GM12878 (cell line): Measurements from ENCODE around the gene DNAJC13. TPM values are rescaled to one million over a fixed set of nuclear protein-coding genes. Genes with fewer than 3 reads are reported as not detected.

Experiments
- ATAC-seq: fragments of 200-7000 bp; cut with Tn5 transposase; 3 replicates; pipeline ENCODE4 v1.9.1; 2020; ENCODE audit warnings: mild to moderate bottlenecking, moderate library complexity
- BruUV-seq: library from RNA; stranded (reverse); fragments of 400-500 nt; replicated peaks from 2 replicates; lab custom pipeline; 2021; lab: Mats Ljungman, UMichigan
- CTCF ChIA-PET: fragments of 300-600 bp; sonication (Branson Sonifier 250); formaldehyde crosslinking; extraction: SDS; loops from one replicate; lab custom pipeline; 2021; ENCODE audit warnings: inconsistent platforms; lab: Yijun Ruan, JAX
- POLR2A ChIA-PET: fragments of 350-600 bp; formaldehyde crosslinking; extraction: SDS; loops from one replicate; lab custom pipeline; 2021; ENCODE audit warnings: inconsistent platforms; lab: Charles Lee
- RAD21 ChIA-PET: fragments of 300-600 bp; sonication (Branson Sonifier 250); formaldehyde crosslinking; loops from one replicate; lab custom pipeline; 2023; ENCODE audit warnings: antibody characterized with exemption; ENCODE audit not compliant: unreplicated experiment; lab: Charles Lee
- SMC1A ChIA-PET: fragments of 300-600 bp; sonication (Branson Sonifier 250); formaldehyde crosslinking; loops from one replicate; lab custom pipeline; 2023; ENCODE audit not compliant: unreplicated experiment, uncharacterized antibody; lab: Charles Lee
- DNase-seq: peaks from one replicate; pipeline ENCODE4 v3.0.0-alpha.2; 2011; ENCODE audit warnings: low read depth, low spot score
- FAIRE-seq: peaks from 3 replicates; lab custom pipeline; 2011; peaks lifted over from hg19 to GRCh38; lab: Jason Lieb, UNC
- H2AFZ ChIP-seq: 2 replicates; pipeline ENCODE4 v1.6.0; 2011; ENCODE audit warnings: low read depth, low read length, control low read depth; ENCODE audit not compliant: control insufficient read depth
- H3K27ac ChIP-seq: 2 replicates; pipeline ENCODE4 v1.5.1; 2011; ENCODE audit warnings: control low read depth; ENCODE audit not compliant: control insufficient read depth, insufficient read depth
- H3K27me3 ChIP-seq, 2 experiments: replicated peaks in 1 of 2; 2 replicates each; pipeline versions ENCODE4 v1.6.0 to v1.6.1; 2011; ENCODE audit warnings: low read length in 1 of 2; ENCODE audit not compliant: control insufficient read depth in 2 of 2, insufficient read depth in 2 of 2
- H3K36me3 ChIP-seq, 2 experiments: 2 replicates each; pipeline ENCODE4 v1.5.1; 2011; ENCODE audit warnings: low read length in 1 of 2; ENCODE audit not compliant: control insufficient read depth in 2 of 2, insufficient read depth in 2 of 2
- H3K4me1 ChIP-seq: 2 replicates; pipeline ENCODE4 v1.6.1; 2011; ENCODE audit warnings: mild to moderate bottlenecking, low read length, moderate library complexity, mixed read lengths; ENCODE audit not compliant: control insufficient read depth, insufficient read depth
- H3K4me2 ChIP-seq: 2 replicates; pipeline ENCODE4 v1.6.0; 2011; ENCODE audit warnings: control low read depth; ENCODE audit not compliant: control insufficient read depth, insufficient read depth
- H3K4me3 ChIP-seq: fragments of 200-600 bp; sonication (generic); 2 replicates; pipeline ENCODE4 v1.5.1; 2016
- H3K79me2 ChIP-seq: 2 replicates; pipeline ENCODE4 v1.6.0; 2011; ENCODE audit warnings: low read length; ENCODE audit not compliant: control insufficient read depth, insufficient read depth
- H3K9ac ChIP-seq: 2 replicates; pipeline ENCODE4 v1.8.0; 2011; ENCODE audit warnings: low read length, control low read depth, mixed read lengths; ENCODE audit not compliant: control insufficient read depth, insufficient read depth
- H3K9me3 ChIP-seq: replicated peaks from 3 replicates; pipeline ENCODE4 v1.5.1; 2011; ENCODE audit warnings: mild to moderate bottlenecking, low read length; ENCODE audit not compliant: control insufficient read depth, insufficient read depth
- H4K20me1 ChIP-seq: 2 replicates; pipeline ENCODE4 v1.6.0; 2011; ENCODE audit not compliant: control insufficient read depth, insufficient read depth
- BRCA1 ChIP-seq: IDR thresholded peaks from 2 replicates; pipeline ENCODE4 v1.6.1; 2011; ENCODE audit warnings: low read depth, low read length, improper control_type of control experiment
- CBX5 ChIP-seq: sonication (generic); IDR thresholded peaks from 2 replicates; pipeline ENCODE4 v1.6.1; 2016; ENCODE audit warnings: low read depth, moderate library complexity, mild to moderate bottlenecking, inconsistent platforms
- CREB1 ChIP-seq: IDR thresholded peaks from 2 replicates; pipeline ENCODE4 v1.6.1; 2012; ENCODE audit warnings: low read depth, mild to moderate bottlenecking, inconsistent platforms
- CUX1 ChIP-seq: IDR thresholded peaks from 2 replicates; pipeline ENCODE4 v1.6.1; 2012; ENCODE audit warnings: improper control_type of control experiment, low read depth, low read length; ENCODE audit not compliant: insufficient replicate concordance
- FOXK2 ChIP-seq: fragments of 450-650 bp; IDR thresholded peaks from 2 replicates; pipeline ENCODE4 v1.6.1; 2017; ENCODE audit warnings: mild to moderate bottlenecking, moderate library complexity
- IRF5 ChIP-seq: fragments of 450-650 bp; IDR thresholded peaks from 2 replicates; pipeline ENCODE4 v1.6.1; 2017; ENCODE audit warnings: borderline replicate concordance
- KDM1A ChIP-seq: fragments of 200-600 bp; sonication (generic); IDR thresholded peaks from 2 replicates; pipeline ENCODE4 v1.6.1; 2016; ENCODE audit warnings: borderline replicate concordance
- MTA3 ChIP-seq: IDR thresholded peaks from 2 replicates; pipeline ENCODE4 v1.6.1; 2012; ENCODE audit warnings: low read length, inconsistent platforms, borderline replicate concordance
- PAX8 ChIP-seq: fragments of 450-650 bp; IDR thresholded peaks from 2 replicates; pipeline ENCODE4 v1.6.1; 2017; ENCODE audit warnings: mild to moderate bottlenecking, moderate library complexity
- PKNOX1 ChIP-seq: fragments of 450-650 bp; IDR thresholded peaks from 2 replicates; pipeline ENCODE4 v1.6.1; 2016; ENCODE audit warnings: mild to moderate bottlenecking
- PML ChIP-seq: IDR thresholded peaks from 2 replicates; pipeline ENCODE4 v1.6.1; 2012; ENCODE audit warnings: low read length, inconsistent platforms
- RELB ChIP-seq: fragments of 450-650 bp; IDR thresholded peaks from 2 replicates; pipeline ENCODE4 v1.6.1; 2017; ENCODE audit warnings: low read depth, mild to moderate bottlenecking, moderate library complexity
- RUNX3 ChIP-seq: IDR thresholded peaks from 2 replicates; pipeline ENCODE4 v1.6.1; 2012; ENCODE audit warnings: low read length, inconsistent platforms
- SMARCA5 ChIP-seq: fragments of 450-650 bp; IDR thresholded peaks from 2 replicates; pipeline ENCODE4 v1.6.1; 2017; ENCODE audit warnings: mild to moderate bottlenecking
- SPI1 ChIP-seq: IDR thresholded peaks from 2 replicates; pipeline ENCODE4 v1.6.1; 2011; ENCODE audit warnings: low read depth, mild to moderate bottlenecking, low read length, moderate library complexity, borderline replicate concordance; ENCODE audit not compliant: insufficient read depth
- STAT3 ChIP-seq: IDR thresholded peaks from 2 replicates; pipeline ENCODE4 v1.6.1; 2011; ENCODE audit warnings: low read depth, low read length, improper control_type of control experiment
- TCF7 ChIP-seq: IDR thresholded peaks from 2 replicates; pipeline ENCODE4 v1.6.1; 2014; ENCODE audit warnings: antibody characterized with exemption, borderline replicate concordance
- WGBS: methylation state at CpG from one replicate; pipeline ENCODE4 v1.1.6; 2016; ENCODE audit warnings: low lambda C conversion rate; ENCODE audit not compliant: insufficient replicate concordance, insufficient coverage; ENCODE audit errors: missing lambda C conversion rate; 5-methylcytosine and 5-hydroxymethylcytosine counted together
- in situ Hi-C: fragments of 300-500 bp; cut with MboI; formaldehyde crosslinking; loops from 9 replicates; pipeline ENCODE4 v1.14.3; 2018; ENCODE audit warnings: mixed read lengths
- intact Hi-C: fragments of 100-400 bp; cut with micrococcal nuclease; formaldehyde crosslinking; loops from one replicate; pipeline ENCODE4 v1.14.2; 2022; ENCODE audit not compliant: unreplicated experiment
- polyA plus RNA-seq, 11 experiments: library from polyadenylated mRNA; depleted of rRNA in 4 of 11; unstranded in 6 of 11; stranded (reverse) in 5 of 11; fragments of >200 nt; fragmentation: Nextera tagmentation in 4 of 11; fragmentation: Illumina TruSeq in 1 of 11; extraction: Ambion mirVana in 4 of 11; extraction: Trizol in 1 of 11; gene quantifications; 1 replicate in 1 of 11; 2 replicates in 10 of 11; pipeline versions ENCODE4 v1.2.1 to v1.2.3, GENCODE V29; 2011 to 2016; ENCODE audit warnings: inconsistent platforms in 2 of 11, missing spikeins in 2 of 11, low read depth in 1 of 11
- total RNA-seq, 4 experiments: library from RNA; depleted of rRNA in 3 of 4; stranded (reverse); fragments of >200 nt in 3 of 4; fragmentation: Illumina TruSeq in 1 of 4; extraction: Trizol in 1 of 4; gene quantifications; 2 replicates each; pipeline versions ENCODE4 v1.2.1 to v1.2.3, GENCODE V29; 2013 to 2021

The DNAJC13 gene
- total and polyA plus RNA-seq, 10 of the 15 experiments (the other 5 are each of a cell fraction or from before 2014, with no cell fraction given), result 8.3 to 33.9 (median 17.0) TPM

- H2AFZ ChIP-seq, result no peak overlapping the region
- peaks cover 0 to 19% of the 10 kb centered on the region in 2 experiments; a peak in 2 of 4 replicates for H3K36me3 ChIP-seq
- ChIA-PET RAD21 (no interaction called here), POLR2A (no interaction called here), CTCF (interaction anchor here (1.7 to 3.6 kb wide), 2 partner anchors 17 to 122 kb away, joined by 7 to 25 read pairs; no protein-coding TSS in a partner anchor), SMC1A (interaction anchor here (1.2 to 1.9 kb wide), 2 partner anchors 10 to 12 kb away, joined by 4 to 7 read pairs; no protein-coding TSS in a partner anchor)
- no peak overlapping the region for H3K4me2 ChIP-seq
- H3K79me2 ChIP-seq, result no peaks in the 10 kb centered on the region
- H3K4me1 ChIP-seq, result peaks cover 5% of the 10 kb centered on the region; the same call in 1 of the 2 replicates
- in situ Hi-C loops, result no loop called here
- no peaks in the 10 kb centered on the region for H3K27me3 ChIP-seq
- H4K20me1 ChIP-seq, result no peaks in the 10 kb centered on the region
- intact Hi-C loops, result no loop called here
- no peak overlapping the region for H3K4me3 ChIP-seq
- FAIRE-seq (no peak), DNase-seq (no peak), ATAC-seq (no peak)
- no peak overlapping the region for H3K9ac ChIP-seq
- no peak overlapping the region for H3K27ac ChIP-seq
- H3K9me3 ChIP-seq, result no peaks in the 10 kb centered on the region
- 81% methylated on average over 5 of the region's 5 CpGs for WGBS
- BruUV-seq, result no TSS peak
- no peak for TF ChIP-seq SPI1
- no peak for TF ChIP-seq RUNX3
- TF ChIP-seq CBX5, result no peak
- TF ChIP-seq PAX8, result no peak
- no peak for TF ChIP-seq IRF5
- TF ChIP-seq TCF7, result no peak
- no peak for TF ChIP-seq PML
- no peak for TF ChIP-seq KDM1A
- no peak for TF ChIP-seq PKNOX1
- no peak for TF ChIP-seq SMARCA5
- no peak for TF ChIP-seq RELB
- no peak for TF ChIP-seq CUX1
- TF ChIP-seq BRCA1, result no peak
- no peak for TF ChIP-seq STAT3
- no peak for TF ChIP-seq FOXK2
- no peak for TF ChIP-seq MTA3
- TF ChIP-seq CREB1, result no peak
Observed at GRCh38 chr3:132519914-132520313, 102.6 kb downstream of the DNAJC13 start.
